OCI-LY7 (cell line): ENCODE data around the gene SCLY. TPM values are rescaled to one million over a fixed set of nuclear protein-coding genes. Genes with fewer than 3 reads are reported as not detected.

Source experiments
- BruUV-seq: library from RNA; stranded (reverse); fragments of 400-500 nt; replicated peaks from 2 replicates; lab custom pipeline; 2021; lab: Mats Ljungman, UMichigan
- CTCF ChIA-PET: fragments of 300-600 bp; sonication (Branson Sonifier 250); formaldehyde crosslinking; loops from one replicate; lab custom pipeline; 2022; ENCODE audit warnings: antibody characterized with exemption; ENCODE audit not compliant: unreplicated experiment; lab: Charles Lee
- POLR2A ChIA-PET: fragments of 300-600 bp; sonication (Branson Sonifier 250); formaldehyde crosslinking; loops from one replicate; lab custom pipeline; 2022; ENCODE audit warnings: antibody characterized with exemption; lab: Charles Lee
- DNase-seq: peaks from one replicate; pipeline ENCODE4 v3.0.0-alpha.2; 2015; ENCODE audit warnings: low spot score
- H2AFZ ChIP-seq: fragments of 200-600 bp; sonication (generic), shearing (Covaris generic); 2 replicates; pipeline ENCODE4 v1.6.1; 2014; ENCODE audit warnings: mild to moderate bottlenecking, antibody characterized with exemption, low read length, moderate library complexity
- H3K27ac ChIP-seq: fragments of 200-600 bp; sonication (generic); 2 replicates; pipeline ENCODE4 v1.5.1; 2014; ENCODE audit warnings: mixed run types, low read depth, mild to moderate bottlenecking, moderate library complexity, low read length, inconsistent platforms; ENCODE audit not compliant: poor library complexity, severe bottlenecking
- H3K36me3 ChIP-seq: fragments of 200-600 bp; sonication (generic); 2 replicates; pipeline ENCODE4 v1.6.1; 2014; ENCODE audit warnings: mild to moderate bottlenecking, antibody characterized with exemption, low read length, moderate library complexity, mixed read lengths; ENCODE audit not compliant: insufficient read depth
- H3K4me1 ChIP-seq: fragments of 200-600 bp; sonication (generic); 2 replicates; pipeline ENCODE4 v1.5.1; 2014; ENCODE audit warnings: mild to moderate bottlenecking, low read length; ENCODE audit not compliant: insufficient read depth, poor library complexity, severe bottlenecking
- H3K4me2 ChIP-seq: fragments of 200-600 bp; sonication (generic); 2 replicates; pipeline ENCODE4 v1.6.1; 2014; ENCODE audit warnings: mild to moderate bottlenecking, low read length
- H3K4me3 ChIP-seq: fragments of 200-600 bp; sonication (generic); 2 replicates; pipeline ENCODE4 v1.5.1; 2014; ENCODE audit warnings: mild to moderate bottlenecking, low read depth, low read length; ENCODE audit not compliant: poor library complexity, severe bottlenecking
- H3K79me2 ChIP-seq: fragments of 200-600 bp; sonication (generic); 2 replicates; pipeline ENCODE4 v1.6.1; 2016; ENCODE audit warnings: low read depth, mild to moderate bottlenecking, low read length, moderate library complexity, mixed read lengths; ENCODE audit not compliant: insufficient read depth
- H3K9me2 ChIP-seq: fragments of 200-600 bp; sonication (generic); 2 replicates; pipeline ENCODE4 v1.6.1; 2016; ENCODE audit warnings: mild to moderate bottlenecking, low read length, mixed read lengths; ENCODE audit not compliant: insufficient read depth
- H3K9me3 ChIP-seq: fragments of 200-600 bp; sonication (generic); 2 replicates; pipeline ENCODE4 v1.6.1; 2014; ENCODE audit warnings: mild to moderate bottlenecking, mixed run types, low read length, mixed read lengths
- H4K20me1 ChIP-seq: fragments of 200-600 bp; sonication (generic); 2 replicates; pipeline ENCODE4 v1.6.1; 2014; ENCODE audit warnings: mild to moderate bottlenecking, antibody characterized with exemption, low read length, moderate library complexity, mixed read lengths; ENCODE audit not compliant: insufficient read depth
- EZH2phosphoT487 ChIP-seq: fragments of 200-600 bp; sonication (generic); IDR thresholded peaks from 2 replicates; pipeline ENCODE4 v1.6.1; 2018; ENCODE audit warnings: low read depth, borderline replicate concordance, mild to moderate bottlenecking, mixed run types, antibody characterized with exemption, low read length, moderate library complexity, mixed read lengths
- intact Hi-C: fragments of 100-400 bp; cut with micrococcal nuclease; formaldehyde crosslinking; loops from one replicate; pipeline ENCODE4 v1.10.0; 2022; ENCODE audit not compliant: unreplicated experiment
- total RNA-seq, 2 experiments: library from RNA; depleted of rRNA in 1 of 2; stranded (reverse); fragments of >200 nt in 1 of 2; shearing (Covaris generic) in 1 of 2; gene quantifications; 2 replicates each; pipeline ENCODE4 v1.2.3, GENCODE V29; 2014 to 2022
- TF ChIP-seq, protein P1 (sequence below): fragments of 200-600 bp; sonication (generic); conservative IDR thresholded peaks from 2 replicates; pipeline ENCODE4 v1.5.1; 2014; ENCODE audit warnings: mild to moderate bottlenecking, antibody characterized with exemption, low read length, moderate library complexity, mixed read lengths

Gene SCLY
- total RNA-seq, 2 experiments from 2014 or later = 29.9 to 41.7 TPM

DNA sequence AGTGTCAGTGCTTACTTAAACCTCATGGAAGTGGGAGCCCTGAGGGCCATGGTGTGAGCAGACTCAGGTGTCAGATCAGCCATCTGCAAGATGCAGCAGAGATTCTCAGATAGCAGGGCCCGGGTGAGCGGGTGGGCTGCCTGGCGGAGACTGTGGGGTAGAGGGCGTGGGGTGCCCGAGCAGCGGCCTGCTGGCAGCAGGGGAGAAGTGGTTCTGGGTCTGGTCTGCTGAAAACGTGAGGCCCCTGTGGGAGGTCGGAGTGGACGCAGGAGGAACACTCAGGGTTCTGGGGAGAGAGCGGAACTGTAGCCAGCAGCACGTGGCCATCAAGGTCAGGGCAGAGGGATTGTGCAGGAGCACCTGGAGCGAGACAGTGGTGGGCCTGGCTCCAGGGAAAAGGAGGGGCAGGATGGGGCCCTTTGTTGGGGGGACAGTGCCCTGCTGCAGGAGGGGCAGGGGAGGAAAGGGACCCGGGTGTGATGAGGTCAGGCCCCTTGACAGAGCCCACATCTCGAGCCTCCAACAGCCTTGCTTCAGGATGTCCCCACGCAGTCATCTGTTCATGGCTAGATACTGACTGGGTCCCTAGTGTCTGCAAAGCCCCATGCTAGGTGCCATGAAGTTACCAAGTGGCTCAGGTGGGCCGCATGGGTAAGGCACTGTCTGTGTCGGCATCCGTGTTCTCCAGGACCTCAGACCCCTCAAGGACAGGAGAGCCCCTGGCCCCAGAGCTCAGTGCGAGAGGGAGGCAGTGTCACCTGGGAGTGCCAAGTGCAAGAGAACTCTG lies 36.6 kb downstream of the SCLY start:
- no peak for DNase-seq

GRCh38 chr2:238097988-238098871 lies 37.4 kb downstream of the SCLY start:
- Histone ChIP-seq H3K9me2 (no peaks in the 10 kb centered on the region), H2AFZ (peak overlapping the region; percentile 1; the same call in 1 of the 2 replicates), H3K79me2 (no peaks in the 10 kb centered on the region), H3K4me2 (peak overlapping the region; percentile 54), H3K4me1 (peaks cover 12% of the 10 kb centered on the region), H3K9me3 (no peaks in the 10 kb centered on the region), H3K36me3 (no peaks in the 10 kb centered on the region), H3K4me3 (peak overlapping the region; percentile 18), H3K27ac (peak overlapping the region; percentile 6), H4K20me1 (no peaks in the 10 kb centered on the region)
- TF ChIP-seq, protein P1, sequence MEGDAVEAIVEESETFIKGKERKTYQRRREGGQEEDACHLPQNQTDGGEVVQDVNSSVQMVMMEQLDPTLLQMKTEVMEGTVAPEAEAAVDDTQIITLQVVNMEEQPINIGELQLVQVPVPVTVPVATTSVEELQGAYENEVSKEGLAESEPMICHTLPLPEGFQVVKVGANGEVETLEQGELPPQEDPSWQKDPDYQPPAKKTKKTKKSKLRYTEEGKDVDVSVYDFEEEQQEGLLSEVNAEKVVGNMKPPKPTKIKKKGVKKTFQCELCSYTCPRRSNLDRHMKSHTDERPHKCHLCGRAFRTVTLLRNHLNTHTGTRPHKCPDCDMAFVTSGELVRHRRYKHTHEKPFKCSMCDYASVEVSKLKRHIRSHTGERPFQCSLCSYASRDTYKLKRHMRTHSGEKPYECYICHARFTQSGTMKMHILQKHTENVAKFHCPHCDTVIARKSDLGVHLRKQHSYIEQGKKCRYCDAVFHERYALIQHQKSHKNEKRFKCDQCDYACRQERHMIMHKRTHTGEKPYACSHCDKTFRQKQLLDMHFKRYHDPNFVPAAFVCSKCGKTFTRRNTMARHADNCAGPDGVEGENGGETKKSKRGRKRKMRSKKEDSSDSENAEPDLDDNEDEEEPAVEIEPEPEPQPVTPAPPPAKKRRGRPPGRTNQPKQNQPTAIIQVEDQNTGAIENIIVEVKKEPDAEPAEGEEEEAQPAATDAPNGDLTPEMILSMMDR = no peak
- TF ChIP-seq EZH2phosphoT487 = no peak
- BruUV-seq = no TSS peak
- intact Hi-C loops = no loop called here
- peak; percentile 88 for DNase-seq
- ChIA-PET CTCF (interaction anchor here (0.6 to 1.2 kb wide), 7 partner anchors 9 to 190 kb away, joined by 3 to 6 read pairs (median 4); partner anchors contain the start of gene PER2), POLR2A (interaction anchor here (0.5 to 2.7 kb wide), 10 partner anchors 8 to 422 kb away, joined by 3 to 16 read pairs (median 3); partner anchors contain the start of gene SCLY)

More for the DNA sequence above, 36.6 kb downstream of the SCLY start:
- TF ChIP-seq EZH2phosphoT487 = no peak
- TF ChIP-seq, protein P1 = no peak
- no peaks in the 10 kb centered on the region for H3K36me3 ChIP-seq
- no peak overlapping the region for H3K4me3 ChIP-seq
- intact Hi-C loops = no loop called here
- BruUV-seq = no TSS peak
- no peaks in the 10 kb centered on the region for H4K20me1 ChIP-seq
- no peaks in the 10 kb centered on the region for H3K79me2 ChIP-seq
- no peaks in the 10 kb centered on the region for H3K9me2 ChIP-seq
- no peak overlapping the region for H2AFZ ChIP-seq
- H3K9me3 ChIP-seq = no peaks in the 10 kb centered on the region
- peaks cover 12% of the 10 kb centered on the region for H3K4me1 ChIP-seq
- no peak overlapping the region for H3K4me2 ChIP-seq
- no peak overlapping the region for H3K27ac ChIP-seq
- ChIA-PET POLR2A (no interaction called here), CTCF (no interaction called here)
